ENCODE measurements around the gene NAXE.

The NAXE gene

GRCh38 chr1:156553860-156554485 is 37.6 kb upstream of the NAXE start:
- no peak for TF ChIP-seq CTCF (IDR thresholded peaks at IDR 0.05; ENCODE audit: control extremely low read depth, extremely low read depth, low read depth, missing control alignments)
- DNase-seq (ENCODE audit: extremely low spot score) = no peak
- CTCF ChIA-PET = interaction anchor here (1.4 kb wide), 1 partner anchor 18 kb away, joined by 4 read pairs; no protein-coding TSS in a partner anchor
- POLR2A ChIA-PET = no interaction called here

GRCh38 chr1:156554971-156555370 is 36.6 kb upstream of the NAXE start:
- CTCF ChIA-PET = interaction anchor here (0.6 to 1.6 kb wide), 7 partner anchors 10 to 205 kb away, joined by 3 to 5 read pairs (median 3); no protein-coding TSS in a partner anchor
- TF ChIP-seq CTCF (IDR thresholded peaks at IDR 0.05; ENCODE audit: control extremely low read depth, extremely low read depth, low read depth, missing control alignments) = no peak
- DNase-seq (ENCODE audit: extremely low spot score) = no peak
- POLR2A ChIA-PET = no interaction called here

GRCh38 chr1:156555715-156556114 is 35.9 kb upstream of the NAXE start:
- CTCF ChIA-PET = interaction anchor here (1.0 to 1.6 kb wide), 7 partner anchors 11 to 170 kb away, joined by 3 to 5 read pairs (median 3); no protein-coding TSS in a partner anchor
- POLR2A ChIA-PET = no interaction called here
- DNase-seq (ENCODE audit: extremely low spot score) = no peak
- no peak for TF ChIP-seq CTCF (IDR thresholded peaks at IDR 0.05; ENCODE audit: control extremely low read depth, extremely low read depth, low read depth, missing control alignments)

- TF ChIP-seq CTCF (IDR thresholded peaks at IDR 0.05; ENCODE audit: control extremely low read depth, extremely low read depth, low read depth, missing control alignments) = no peak
- POLR2A ChIA-PET = no interaction called here
- CTCF ChIA-PET = interaction anchor here (0.7 to 1.1 kb wide), 4 partner anchors 9 to 26 kb away, joined by 3 read pairs; no protein-coding TSS in a partner anchor
- no peak for DNase-seq (ENCODE audit: extremely low spot score)
These were observed 35.2 kb upstream of the NAXE start for GRCh38 chr1:156556354-156556753.

- TF ChIP-seq CTCF (IDR thresholded peaks at IDR 0.05; ENCODE audit: control extremely low read depth, extremely low read depth, low read depth, missing control alignments) = no peak
- ChIA-PET POLR2A (no interaction called here), CTCF (interaction anchor here (1.2 kb wide), 1 partner anchor 32 kb away, joined by 3 read pairs; no protein-coding TSS in a partner anchor)
- no peak for DNase-seq (ENCODE audit: extremely low spot score)
These were observed 32.3 kb upstream of the NAXE start for GRCh38 chr1:156559086-156559796.

- DNase-seq (ENCODE audit: extremely low spot score) = no peak
- no peak for TF ChIP-seq CTCF (IDR thresholded peaks at IDR 0.05; ENCODE audit: control extremely low read depth, extremely low read depth, low read depth, missing control alignments)
- ChIA-PET POLR2A (no interaction called here), CTCF (interaction anchor here (1.2 kb wide), 1 partner anchor 32 kb away, joined by 3 read pairs; no protein-coding TSS in a partner anchor)
These were observed 31.7 kb upstream of the NAXE start for GRCh38 chr1:156559797-156560385.
